HepG2 (cell line): ENCODE results near the gene NFASC. TPM values are rescaled to one million over a fixed set of nuclear protein-coding genes. Genes with fewer than 3 reads are reported as not detected.

Experiments
- ATAC-seq: fragments of 200-7000 bp; cut with Tn5 transposase; 3 replicates; pipeline ENCODE4 v1.9.1; 2020; ENCODE audit warnings: mild to moderate bottlenecking, moderate library complexity
- BruUV-seq: library from RNA; stranded (reverse); fragments of 400-500 nt; replicated peaks from 2 replicates; lab custom pipeline; 2021; lab: Mats Ljungman, UMichigan
- CTCF ChIA-PET: fragments of 300-600 bp; formaldehyde crosslinking; extraction: SDS; loops from one replicate; lab custom pipeline; 2021; ENCODE audit warnings: low total read pairs, inconsistent platforms, low intra/inter-chr PET ratio; lab: Yijun Ruan, JAX
- POLR2A ChIA-PET: fragments of 350-600 bp; sonication (Branson Sonifier 250); formaldehyde crosslinking; loops from one replicate; lab custom pipeline; 2020; ENCODE audit warnings: antibody characterized with exemption, inconsistent platforms; lab: Yijun Ruan, JAX
- DNase-seq: peaks from one replicate; pipeline ENCODE4 v3.0.0-alpha.2; 2015; ENCODE audit warnings: low spot score
- FAIRE-seq: peaks from 3 replicates; lab custom pipeline; 2011; peaks lifted over from hg19 to GRCh38; lab: Jason Lieb, UNC
- H2AFZ ChIP-seq: one replicate; pipeline ENCODE4 v1.6.1; 2011; ENCODE audit warnings: low read length, inconsistent platforms
- H3K27ac ChIP-seq: fragments of 300-600 bp; 3 replicates; pipeline ENCODE4 v1.8.0; 2011; ENCODE audit warnings: mixed run types, mild to moderate bottlenecking, mixed read lengths, low read length, inconsistent platforms; ENCODE audit not compliant: insufficient read depth; ENCODE audit errors: extremely low read length
- H3K27me3 ChIP-seq, 2 experiments: fragments of 200-600 bp in 1 of 2; 2 replicates in 1 of 2; 3 replicates in 1 of 2; pipeline versions ENCODE4 v1.6.0 to v1.8.0; 2011; ENCODE audit warnings: low read length in 2 of 2, mild to moderate bottlenecking in 2 of 2, moderate library complexity in 2 of 2, inconsistent platforms in 1 of 2; ENCODE audit not compliant: insufficient read depth in 2 of 2, control insufficient read depth in 1 of 2
- H3K36me3 ChIP-seq, 2 experiments: fragments of 200-600 bp in 1 of 2; replicated peaks in 1 of 2; 2 replicates in 1 of 2; 3 replicates in 1 of 2; pipeline versions ENCODE4 v1.5.1 to v1.8.0; 2011; ENCODE audit warnings: low read length in 2 of 2, inconsistent platforms in 1 of 2; ENCODE audit not compliant: insufficient read depth in 2 of 2, control insufficient read depth in 1 of 2
- H3K4me1 ChIP-seq: 2 replicates; pipeline ENCODE4 v1.5.1; 2012; ENCODE audit warnings: low read length, inconsistent platforms; ENCODE audit not compliant: insufficient read depth
- H3K4me2 ChIP-seq: 2 replicates; pipeline ENCODE4 v1.6.0; 2011; ENCODE audit warnings: low read depth, low read length, inconsistent platforms
- H3K4me3 ChIP-seq, 3 experiments: fragments of 200-600 bp in 1 of 3; sonication (generic), shearing (Covaris generic) in 1 of 3; replicated peaks in 1 of 3; 2 replicates each; pipeline ENCODE4 v1.5.1; 2011 to 2016; ENCODE audit warnings: low read length in 3 of 3, inconsistent platforms in 2 of 3, low read depth in 2 of 3, mild to moderate bottlenecking in 2 of 3, control low read depth in 1 of 3, mixed read lengths in 1 of 3; ENCODE audit not compliant: insufficient read depth in 1 of 3
- H3K79me2 ChIP-seq: one replicate; pipeline ENCODE4 v1.6.1; 2011; ENCODE audit warnings: low read length, inconsistent platforms; ENCODE audit not compliant: insufficient read depth
- H3K9ac ChIP-seq: 2 replicates; pipeline ENCODE4 v1.6.0; 2011; ENCODE audit warnings: mild to moderate bottlenecking, low read depth, low read length, inconsistent platforms; ENCODE audit not compliant: insufficient read depth
- H3K9me3 ChIP-seq: 2 replicates; pipeline ENCODE4 v1.5.1; 2012; ENCODE audit warnings: mild to moderate bottlenecking, low read length
- H4K20me1 ChIP-seq: 2 replicates; pipeline ENCODE4 v1.6.0; 2011; ENCODE audit warnings: inconsistent platforms, mild to moderate bottlenecking, low read length, moderate library complexity; ENCODE audit not compliant: insufficient read depth
- DZIP1 ChIP-seq: sonication (generic); formaldehyde crosslinking; IDR thresholded peaks from 2 replicates; pipeline ENCODE4 v1.5.0; 2020; ENCODE audit warnings: mild to moderate bottlenecking, missing genetic modification reagents
- HNRNPH1 ChIP-seq: fragments of 200-400 bp; formaldehyde crosslinking; optimal IDR thresholded peaks from 2 replicates; pipeline ENCODE3; 2017; ENCODE audit warnings: mild to moderate bottlenecking, low read depth, low read length
- MAFK ChIP-seq, 2 experiments: IDR thresholded peaks in 1 of 2; conservative IDR thresholded peaks in 1 of 2; 2 replicates each; pipeline ENCODE4 v1.6.1; 2011; ENCODE audit warnings: improper control_type of control experiment in 2 of 2, low read length in 2 of 2
- SIX1 ChIP-seq: sonication (generic); formaldehyde crosslinking; IDR thresholded peaks from 2 replicates; pipeline ENCODE4 v1.4.0; 2020; ENCODE audit warnings: missing genetic modification reagents, borderline replicate concordance
- SP4 ChIP-seq: sonication (generic); formaldehyde crosslinking; IDR thresholded peaks from 2 replicates; pipeline ENCODE4 v1.8.1; 2023; ENCODE audit warnings: mild to moderate bottlenecking, missing genetic modification reagents
- U2AF2 ChIP-seq: fragments of 200-400 bp; formaldehyde crosslinking; IDR thresholded peaks from 2 replicates; pipeline ENCODE4 v1.6.1; 2017; ENCODE audit warnings: low read depth, mild to moderate bottlenecking, low read length
- ZMAT3 ChIP-seq: sonication (generic); formaldehyde crosslinking; conservative IDR thresholded peaks from 2 replicates; pipeline ENCODE4 v1.7.0; 2021; ENCODE audit warnings: missing genetic modification reagents
- whole genome bisulfite sequencing: methylation state at CpG from one replicate; pipeline ENCODE4 v1.1.6; 2017; ENCODE audit warnings: low lambda C conversion rate; 5-methylcytosine and 5-hydroxymethylcytosine counted together
- in situ Hi-C: cut with HindIII; loops from 2 replicates; pipeline ENCODE4 v1.10.0; 2017; ENCODE audit warnings: low pct_unique_long_range_greater_than_20kb; ENCODE audit not compliant: extremely low pct_ligation_motif_present
- intact Hi-C: fragments of 100-400 bp; cut with micrococcal nuclease; formaldehyde crosslinking; loops from one replicate; pipeline ENCODE4 v1.10.0; 2022; ENCODE audit not compliant: unreplicated experiment
- polyA plus RNA-seq, 8 experiments: library from polyadenylated mRNA; depleted of rRNA in 3 of 8; stranded (reverse) in 7 of 8; unstranded in 1 of 8; fragments of >200 nt; fragmentation: Illumina TruSeq in 4 of 8; extraction: Trizol in 4 of 8; gene quantifications; 2 replicates each; pipeline versions ENCODE4 v1.2.1 to v1.2.3, GENCODE V29; 2011 to 2016; ENCODE audit warnings: low read depth in 4 of 8, missing spikeins in 1 of 8, mixed read lengths in 1 of 8; ENCODE audit not compliant: insufficient read depth in 1 of 8
- total RNA-seq, 5 experiments: library from RNA; depleted of rRNA; stranded (reverse); fragments of >200 nt; fragmentation: Illumina TruSeq; extraction: Trizol; gene quantifications; 2 replicates each; pipeline ENCODE4 v1.2.3, GENCODE V29; 2016; ENCODE audit warnings: low read depth in 1 of 5
- TF ChIP-seq, protein P1 (sequence below): sonication (generic); formaldehyde crosslinking; IDR thresholded peaks from 2 replicates; pipeline ENCODE4 v1.8.1; 2023; ENCODE audit warnings: mild to moderate bottlenecking, missing genetic modification reagents
- TF ChIP-seq, protein P2 (sequence below): sonication (generic); formaldehyde crosslinking; IDR thresholded peaks from 2 replicates; pipeline ENCODE4 v1.8.0; 2022; ENCODE audit warnings: mild to moderate bottlenecking, missing genetic modification reagents; ENCODE audit not compliant: insufficient replicate concordance

Gene NFASC
- total and polyA plus RNA-seq, 2 of the 13 experiments (the other 11 are each of a cell fraction or from before 2014, with no cell fraction given), result not detected

DNA sequence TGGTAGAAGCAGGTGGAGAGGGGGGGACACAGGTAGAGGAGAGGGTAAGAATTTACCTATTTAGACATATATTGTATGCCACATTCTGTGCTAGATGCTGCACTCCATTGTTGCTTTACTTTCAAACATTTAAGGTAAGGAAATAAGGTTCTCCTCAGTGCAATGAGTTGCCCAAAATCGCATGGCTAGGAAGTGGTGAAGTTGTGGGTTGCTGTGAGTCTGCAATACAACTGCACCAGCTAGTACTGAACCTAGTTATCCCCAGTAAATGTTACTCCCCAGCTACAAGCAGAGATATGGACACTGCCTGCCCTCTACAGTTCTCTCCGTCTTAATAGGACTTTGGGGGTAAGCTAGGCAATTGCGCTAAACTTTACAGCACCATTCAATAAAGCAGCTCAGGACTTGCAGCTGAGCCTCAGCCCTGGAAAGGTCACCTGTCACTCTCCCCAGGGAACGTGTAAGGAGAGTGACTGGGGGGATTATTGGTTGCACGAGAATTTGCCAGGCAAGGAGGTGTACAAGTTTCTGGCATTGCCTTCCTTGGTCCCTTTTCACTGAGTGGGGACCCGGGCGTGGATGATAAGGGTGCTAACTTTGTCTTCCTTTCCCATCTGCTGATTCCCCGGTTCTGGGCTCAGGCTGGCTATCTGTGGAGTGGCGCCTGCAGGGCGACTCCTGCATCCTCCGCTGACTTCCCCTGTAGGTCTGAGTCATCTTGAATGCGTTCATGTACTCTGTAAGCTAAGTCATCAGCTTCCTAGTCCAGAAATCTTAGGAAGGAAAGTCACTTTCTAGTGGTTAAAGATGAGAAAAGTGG lies 101.1 kb downstream of the NFASC start:
- Histone ChIP-seq H3K79me2 (no peaks in the 10 kb centered on the region), H4K20me1 (no peaks in the 10 kb centered on the region), H2AFZ (no peak overlapping the region), H3K4me1 (no peaks in the 10 kb centered on the region), H3K4me2 (no peak overlapping the region), H3K36me3 (no peaks in the 10 kb centered on the region), H3K9ac (no peak overlapping the region), H3K27me3 (peaks cover 6 to 35% of the 10 kb centered on the region in 2 experiments; a peak in 4 of 5 replicates), H3K27ac (no peak overlapping the region), H3K4me3 (no peak overlapping the region), H3K9me3 (no peaks in the 10 kb centered on the region)
- CTCF ChIA-PET, result no interaction called here
- no peak for DNase-seq
- POLR2A ChIA-PET, result no interaction called here
- intact Hi-C loops (no loop called here), in situ Hi-C loops (loop anchor here (10.0 kb wide), 1 partner anchor 363 kb away; no protein-coding TSS in a partner anchor)
- BruUV-seq, result no TSS peak
- no peak for ATAC-seq
- TF ChIP-seq U2AF2 (no peak), DZIP1 (CRISPR knock-in tag) (no peak), ZMAT3 (CRISPR knock-in tag) (no peak), MAFK (conservative IDR thresholded peaks at IDR 0.05 in 1 of 2, IDR thresholded peaks at IDR 0.05 in 1 of 2; ENCODE audit: low read length in 2 of 2) (no peak), SP4 (CRISPR knock-in tag) (no peak), SIX1 (CRISPR knock-in tag) (no peak), HNRNPH1 (no peak)
- TF ChIP-seq, protein P1, sequence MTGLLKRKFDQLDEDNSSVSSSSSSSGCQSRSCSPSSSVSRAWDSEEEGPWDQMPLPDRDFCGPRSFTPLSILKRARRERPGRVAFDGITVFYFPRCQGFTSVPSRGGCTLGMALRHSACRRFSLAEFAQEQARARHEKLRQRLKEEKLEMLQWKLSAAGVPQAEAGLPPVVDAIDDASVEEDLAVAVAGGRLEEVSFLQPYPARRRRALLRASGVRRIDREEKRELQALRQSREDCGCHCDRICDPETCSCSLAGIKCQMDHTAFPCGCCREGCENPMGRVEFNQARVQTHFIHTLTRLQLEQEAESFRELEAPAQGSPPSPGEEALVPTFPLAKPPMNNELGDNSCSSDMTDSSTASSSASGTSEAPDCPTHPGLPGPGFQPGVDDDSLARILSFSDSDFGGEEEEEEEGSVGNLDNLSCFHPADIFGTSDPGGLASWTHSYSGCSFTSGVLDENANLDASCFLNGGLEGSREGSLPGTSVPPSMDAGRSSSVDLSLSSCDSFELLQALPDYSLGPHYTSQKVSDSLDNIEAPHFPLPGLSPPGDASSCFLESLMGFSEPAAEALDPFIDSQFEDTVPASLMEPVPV (CRISPR knock-in tag), result no peak
- TF ChIP-seq, protein P2, sequence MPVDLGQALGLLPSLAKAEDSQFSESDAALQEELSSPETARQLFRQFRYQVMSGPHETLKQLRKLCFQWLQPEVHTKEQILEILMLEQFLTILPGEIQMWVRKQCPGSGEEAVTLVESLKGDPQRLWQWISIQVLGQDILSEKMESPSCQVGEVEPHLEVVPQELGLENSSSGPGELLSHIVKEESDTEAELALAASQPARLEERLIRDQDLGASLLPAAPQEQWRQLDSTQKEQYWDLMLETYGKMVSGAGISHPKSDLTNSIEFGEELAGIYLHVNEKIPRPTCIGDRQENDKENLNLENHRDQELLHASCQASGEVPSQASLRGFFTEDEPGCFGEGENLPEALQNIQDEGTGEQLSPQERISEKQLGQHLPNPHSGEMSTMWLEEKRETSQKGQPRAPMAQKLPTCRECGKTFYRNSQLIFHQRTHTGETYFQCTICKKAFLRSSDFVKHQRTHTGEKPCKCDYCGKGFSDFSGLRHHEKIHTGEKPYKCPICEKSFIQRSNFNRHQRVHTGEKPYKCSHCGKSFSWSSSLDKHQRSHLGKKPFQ (CRISPR knock-in tag), result no peak
- no peak for FAIRE-seq
- 13% methylated on average over 6 of the region's 12 CpGs for WGBS
